A673 (cell line): ENCODE results near the gene BCLAF3. TPM values are rescaled to one million over a fixed set of nuclear protein-coding genes. Genes with fewer than 3 reads are reported as not detected.
A peak's percentile ranks its signal among the peaks of the same experiment; 100 is the strongest.

Source experiments
- BruUV-seq: library from RNA; stranded (reverse); fragments of 400-500 nt; replicated peaks from 2 replicates; lab custom pipeline; 2021; lab: Mats Ljungman, UMichigan
- CTCF ChIA-PET: fragments of 300-600 bp; sonication (Branson Sonifier 250); formaldehyde crosslinking; loops from one replicate; lab custom pipeline; 2022; ENCODE audit warnings: antibody characterized with exemption; lab: Charles Lee
- POLR2A ChIA-PET: fragments of 300-600 bp; sonication (Branson Sonifier 250); formaldehyde crosslinking; loops from one replicate; lab custom pipeline; 2022; ENCODE audit warnings: antibody characterized with exemption; ENCODE audit not compliant: low non-redundant PET; lab: Charles Lee
- DNase-seq: peaks from one replicate; pipeline ENCODE4 v3.0.0-alpha.2; 2015; ENCODE audit warnings: low spot score
- H3K27ac ChIP-seq: fragments of 200-600 bp; sonication (generic); 2 replicates; pipeline ENCODE4 v1.5.1; 2016; ENCODE audit warnings: mixed run types, low read depth, mild to moderate bottlenecking, mixed read lengths, antibody characterized with exemption, low read length; ENCODE audit not compliant: poor library complexity, severe bottlenecking
- H3K27me3 ChIP-seq: fragments of 200-600 bp; sonication (generic); replicated peaks from 2 replicates; pipeline ENCODE4 v1.6.1; 2017; ENCODE audit warnings: mixed run types, low read depth, mild to moderate bottlenecking, mixed read lengths, antibody characterized with exemption, low read length; ENCODE audit not compliant: insufficient read depth, poor library complexity
- H3K36me3 ChIP-seq: fragments of 200-600 bp; sonication (generic); 2 replicates; pipeline ENCODE4 v1.6.1; 2016; ENCODE audit warnings: mixed run types, mild to moderate bottlenecking, mixed read lengths, antibody characterized with exemption, low read length; ENCODE audit not compliant: insufficient read depth, poor library complexity, severe bottlenecking
- H3K4me1 ChIP-seq: fragments of 200-600 bp; sonication (generic); 2 replicates; pipeline ENCODE4 v1.6.1; 2017; ENCODE audit warnings: mixed run types, mild to moderate bottlenecking, mixed read lengths, antibody characterized with exemption, low read length; ENCODE audit not compliant: insufficient read depth, poor library complexity, severe bottlenecking
- H3K4me3 ChIP-seq: fragments of 200-600 bp; sonication (generic); 2 replicates; pipeline ENCODE4 v1.5.1; 2016; ENCODE audit warnings: low read depth, mixed run types, mild to moderate bottlenecking, mixed read lengths, low read length; ENCODE audit not compliant: poor library complexity, severe bottlenecking
- H3K9me3 ChIP-seq: fragments of 200-600 bp; sonication (generic); 2 replicates; pipeline ENCODE4 v1.6.1; 2016; ENCODE audit warnings: mixed run types, low read depth, mild to moderate bottlenecking, mixed read lengths, antibody characterized with exemption, low read length; ENCODE audit not compliant: poor library complexity, severe bottlenecking
- EZH2 ChIP-seq: fragments of 200-600 bp; sonication (generic); IDR thresholded peaks from 2 replicates; pipeline ENCODE4 v1.6.1; 2017; ENCODE audit warnings: borderline replicate concordance, low read depth, mild to moderate bottlenecking, mixed read lengths, antibody characterized with exemption, low read length; ENCODE audit not compliant: poor library complexity, severe bottlenecking
- intact Hi-C: fragments of 100-400 bp; cut with micrococcal nuclease; formaldehyde crosslinking; loops from one replicate; pipeline ENCODE4 v1.10.0; 2022; ENCODE audit not compliant: unreplicated experiment
- total RNA-seq: library from RNA; stranded (reverse); gene quantifications from 2 replicates; pipeline ENCODE4 v1.2.3, GENCODE V29; 2021
- TF ChIP-seq, protein P1 (sequence below): fragments of 300-800, 200-600 bp; sonication (generic); conservative IDR thresholded peaks from 2 replicates; pipeline ENCODE4 v1.5.1; 2017; ENCODE audit warnings: low read depth, mild to moderate bottlenecking, antibody characterized with exemption, low read length, moderate library complexity, mixed read lengths

Gene BCLAF3
- total RNA-seq, 1 experiment from 2014 or later, result 7.7 TPM

- no peaks in the 10 kb centered on the region for H3K9me3 ChIP-seq
- CTCF ChIA-PET, result interaction anchor here (0.5 kb wide), 1 partner anchor 89 kb away, joined by 9 read pairs; no protein-coding TSS in a partner anchor
- no peak overlapping the region for H3K4me3 ChIP-seq
- H3K27me3 ChIP-seq, result peaks cover 9% of the 10 kb centered on the region
- POLR2A ChIA-PET, result no interaction called here
- no peaks in the 10 kb centered on the region for H3K4me1 ChIP-seq
- no TSS peak for BruUV-seq
- no peak for DNase-seq
- intact Hi-C loops, result no loop called here
- H3K36me3 ChIP-seq, result peaks cover 5% of the 10 kb centered on the region
- TF ChIP-seq, protein P1, sequence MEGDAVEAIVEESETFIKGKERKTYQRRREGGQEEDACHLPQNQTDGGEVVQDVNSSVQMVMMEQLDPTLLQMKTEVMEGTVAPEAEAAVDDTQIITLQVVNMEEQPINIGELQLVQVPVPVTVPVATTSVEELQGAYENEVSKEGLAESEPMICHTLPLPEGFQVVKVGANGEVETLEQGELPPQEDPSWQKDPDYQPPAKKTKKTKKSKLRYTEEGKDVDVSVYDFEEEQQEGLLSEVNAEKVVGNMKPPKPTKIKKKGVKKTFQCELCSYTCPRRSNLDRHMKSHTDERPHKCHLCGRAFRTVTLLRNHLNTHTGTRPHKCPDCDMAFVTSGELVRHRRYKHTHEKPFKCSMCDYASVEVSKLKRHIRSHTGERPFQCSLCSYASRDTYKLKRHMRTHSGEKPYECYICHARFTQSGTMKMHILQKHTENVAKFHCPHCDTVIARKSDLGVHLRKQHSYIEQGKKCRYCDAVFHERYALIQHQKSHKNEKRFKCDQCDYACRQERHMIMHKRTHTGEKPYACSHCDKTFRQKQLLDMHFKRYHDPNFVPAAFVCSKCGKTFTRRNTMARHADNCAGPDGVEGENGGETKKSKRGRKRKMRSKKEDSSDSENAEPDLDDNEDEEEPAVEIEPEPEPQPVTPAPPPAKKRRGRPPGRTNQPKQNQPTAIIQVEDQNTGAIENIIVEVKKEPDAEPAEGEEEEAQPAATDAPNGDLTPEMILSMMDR, result no peak
- no peak for TF ChIP-seq EZH2
- no peak overlapping the region for H3K27ac ChIP-seq
Measured at GRCh38 chrX:19960913-19961312, 29.9 kb downstream of the BCLAF3 start.

- DNase-seq, result peak; percentile 10
- BruUV-seq, result no TSS peak
Measured at GRCh38 chrX:19958552-19959486, 32.0 kb downstream of the BCLAF3 start.

GRCh38 chrX:19956923-19957322 lies 33.9 kb downstream of the BCLAF3 start:
- no peak for DNase-seq
- CTCF ChIA-PET, result no interaction called here
- H3K27me3 ChIP-seq, result peaks cover 9% of the 10 kb centered on the region
- BruUV-seq, result no TSS peak
- no peaks in the 10 kb centered on the region for H3K9me3 ChIP-seq
- H3K36me3 ChIP-seq, result no peaks in the 10 kb centered on the region
- H3K4me3 ChIP-seq, result no peak overlapping the region
- POLR2A ChIA-PET, result no interaction called here
- intact Hi-C loops, result no loop called here
- no peak overlapping the region for H3K27ac ChIP-seq
- TF ChIP-seq EZH2, result no peak
- TF ChIP-seq, protein P1, result no peak
- H3K4me1 ChIP-seq, result no peaks in the 10 kb centered on the region

More at GRCh38 chrX:19958552-19959486, 32.0 kb downstream of the BCLAF3 start:
- ChIA-PET CTCF (no interaction called here), POLR2A (interaction anchor here (0.6 kb wide), 1 partner anchor 1080 kb away, joined by 3 read pairs; no protein-coding TSS in a partner anchor)
- Histone ChIP-seq H3K27me3 (peaks cover 9% of the 10 kb centered on the region), H3K9me3 (no peaks in the 10 kb centered on the region), H3K36me3 (peaks cover 5% of the 10 kb centered on the region), H3K4me1 (no peaks in the 10 kb centered on the region), H3K27ac (no peak overlapping the region), H3K4me3 (no peak overlapping the region)
- TF ChIP-seq, protein P1, result no peak
- TF ChIP-seq EZH2, result no peak
- intact Hi-C loops, result no loop called here
